ENCODE results near the gene PAX5. TPM values are rescaled to one million over a fixed set of nuclear protein-coding genes. Genes with fewer than 3 reads are reported as not detected.

Gene PAX5
- total and polyA plus RNA-seq, 9 donors = 0.02 to 0.28 (median 0.05) TPM; not detected in 6

DNA sequence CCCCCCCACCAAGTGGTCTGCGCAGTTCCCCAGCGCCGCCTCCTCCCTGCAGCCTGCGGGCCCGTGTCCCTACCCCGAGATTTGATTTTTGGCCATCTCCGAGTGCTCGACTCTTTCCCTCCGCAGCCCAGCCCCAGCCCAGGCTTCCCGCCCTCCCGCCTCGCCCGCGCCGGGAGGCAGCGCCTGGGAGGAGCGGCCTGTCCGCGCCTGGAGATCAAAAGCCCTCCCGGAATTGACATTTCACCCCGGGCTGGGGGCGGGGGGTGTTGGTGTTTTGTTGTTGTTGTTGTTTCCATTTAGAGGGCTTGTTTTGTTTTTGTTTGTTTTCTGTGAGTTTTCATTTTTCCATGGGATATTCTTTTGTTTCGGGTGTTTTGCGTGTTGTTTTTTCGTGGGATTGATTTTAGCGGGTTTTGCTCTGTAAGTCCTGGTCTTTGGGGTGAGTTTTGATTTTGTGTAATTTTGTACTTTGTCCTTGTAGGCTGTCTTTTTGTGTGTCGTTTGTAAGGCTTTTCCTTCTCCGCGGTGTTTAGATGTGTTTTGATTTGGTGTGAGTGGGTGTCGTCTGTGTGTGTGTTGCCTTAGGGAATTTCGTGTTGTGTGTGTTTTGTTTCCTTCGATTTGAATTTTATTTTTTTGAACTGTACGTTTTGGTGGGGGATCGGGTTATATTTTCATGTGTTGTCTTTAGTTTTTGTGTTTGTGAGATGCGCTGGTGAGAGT lies 1.7 kb upstream of the PAX5 start:
- Histone ChIP-seq H3K27ac (no peak overlapping the region), H3K36me3 (no peaks in the 10 kb centered on the region), H3K27me3 (peaks cover 3% of the 10 kb centered on the region), H3K4me1 (ENCODE audit: insufficient read depth) (peaks cover 9% of the 10 kb centered on the region), H3K9me3 (no peaks in the 10 kb centered on the region), H3K4me3 (peak overlapping the region; percentile 41)
- no peak for DNase-seq
- 8 to 11% (median 9%) methylated on average over 35 of the region's 35 CpGs for WGBS, 3 donors
- intact Hi-C loops (cut with DNase I) = no loop called here
- TF ChIP-seq POLR2A (IDR thresholded peaks at IDR 0.05) (no peak), EP300 (IDR thresholded peaks at IDR 0.05) (no peak)
- TF ChIP-seq, protein P1, sequence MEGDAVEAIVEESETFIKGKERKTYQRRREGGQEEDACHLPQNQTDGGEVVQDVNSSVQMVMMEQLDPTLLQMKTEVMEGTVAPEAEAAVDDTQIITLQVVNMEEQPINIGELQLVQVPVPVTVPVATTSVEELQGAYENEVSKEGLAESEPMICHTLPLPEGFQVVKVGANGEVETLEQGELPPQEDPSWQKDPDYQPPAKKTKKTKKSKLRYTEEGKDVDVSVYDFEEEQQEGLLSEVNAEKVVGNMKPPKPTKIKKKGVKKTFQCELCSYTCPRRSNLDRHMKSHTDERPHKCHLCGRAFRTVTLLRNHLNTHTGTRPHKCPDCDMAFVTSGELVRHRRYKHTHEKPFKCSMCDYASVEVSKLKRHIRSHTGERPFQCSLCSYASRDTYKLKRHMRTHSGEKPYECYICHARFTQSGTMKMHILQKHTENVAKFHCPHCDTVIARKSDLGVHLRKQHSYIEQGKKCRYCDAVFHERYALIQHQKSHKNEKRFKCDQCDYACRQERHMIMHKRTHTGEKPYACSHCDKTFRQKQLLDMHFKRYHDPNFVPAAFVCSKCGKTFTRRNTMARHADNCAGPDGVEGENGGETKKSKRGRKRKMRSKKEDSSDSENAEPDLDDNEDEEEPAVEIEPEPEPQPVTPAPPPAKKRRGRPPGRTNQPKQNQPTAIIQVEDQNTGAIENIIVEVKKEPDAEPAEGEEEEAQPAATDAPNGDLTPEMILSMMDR (IDR thresholded peaks at IDR 0.05) = no peak

DNA sequence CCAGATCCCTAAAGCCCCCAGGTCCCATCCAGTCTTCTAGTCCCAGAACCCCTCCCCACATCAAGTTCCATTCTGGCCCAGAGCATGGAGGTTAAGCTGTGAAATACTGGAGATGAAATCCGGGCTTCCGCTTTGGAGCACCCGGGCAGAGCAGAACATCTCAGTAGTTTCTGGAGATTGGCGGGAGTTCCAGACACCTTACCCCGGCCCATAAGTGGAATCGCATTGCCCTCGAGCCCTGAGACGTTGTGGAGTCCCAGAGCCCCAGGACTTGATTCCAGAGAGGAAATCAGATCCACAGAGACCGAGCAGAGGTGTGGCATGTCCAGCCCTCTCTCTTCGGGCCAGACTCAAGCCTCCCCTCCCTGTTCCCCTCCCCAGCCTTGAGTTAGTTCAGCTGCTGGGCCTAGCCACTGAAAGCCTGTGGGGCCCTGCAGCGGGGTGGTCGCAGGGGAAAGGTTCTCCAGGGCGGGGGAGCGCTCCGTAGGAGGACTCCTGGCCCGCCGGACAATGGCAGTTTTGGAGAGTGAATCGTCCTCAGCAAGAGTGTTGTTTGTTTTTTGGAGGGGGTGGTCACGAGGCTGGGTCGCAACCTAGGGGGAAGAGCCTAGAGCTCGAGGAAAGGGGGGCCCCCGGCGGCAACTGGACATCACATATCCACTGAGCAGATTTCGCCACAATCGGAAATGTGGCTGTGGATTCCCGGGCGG lies 1.0 kb upstream of the PAX5 start:
- Histone ChIP-seq H3K36me3 (no peaks in the 10 kb centered on the region), H3K4me1 (ENCODE audit: insufficient read depth) (peaks cover 9% of the 10 kb centered on the region), H3K27me3 (peaks cover 3% of the 10 kb centered on the region), H3K4me3 (no peak overlapping the region), H3K9me3 (no peaks in the 10 kb centered on the region), H3K27ac (no peak overlapping the region)
- DNase-seq = no peak
- 6 to 8% (median 7%) methylated on average over 26 to 27 of the region's 27 CpGs for WGBS, 3 donors
- TF ChIP-seq, protein P1 (IDR thresholded peaks at IDR 0.05) = no peak
- TF ChIP-seq EP300 (IDR thresholded peaks at IDR 0.05) (no peak), POLR2A (IDR thresholded peaks at IDR 0.05) (no peak)
- intact Hi-C loops (cut with DNase I) = no loop called here

DNA sequence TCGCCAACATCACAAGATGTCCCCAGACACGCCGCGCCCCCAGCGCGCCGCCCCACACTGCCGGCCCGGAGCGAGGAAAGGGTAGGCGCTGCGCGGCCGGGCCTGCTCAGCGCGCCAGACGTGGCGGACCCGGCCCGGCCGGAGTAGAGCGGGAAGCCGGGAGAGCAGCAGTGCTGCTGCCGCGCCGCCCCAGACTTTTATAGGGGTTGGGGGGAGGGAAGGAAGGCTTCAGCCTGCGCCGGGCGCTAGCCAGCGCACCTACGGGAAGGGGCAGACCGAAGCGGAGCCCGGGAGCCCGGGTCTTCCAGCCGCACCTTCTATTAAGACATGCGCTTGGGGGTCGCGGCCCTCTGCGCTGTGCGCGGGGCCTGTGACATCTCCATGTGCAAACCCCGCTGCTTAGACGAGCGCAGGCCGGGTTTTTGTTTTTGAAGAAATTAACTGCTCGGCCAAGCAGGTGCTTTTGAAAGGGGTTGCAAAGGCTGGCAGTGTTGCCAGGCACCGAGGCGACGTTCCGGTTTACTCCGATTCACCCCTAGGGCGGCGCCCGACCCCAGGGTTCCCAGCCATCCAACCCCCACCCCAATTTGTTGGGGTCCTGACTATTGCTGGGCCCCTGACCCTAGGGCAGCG lies 353 bp upstream of the PAX5 start:
- H3K27me3 ChIP-seq = peaks cover 3% of the 10 kb centered on the region
- no peaks in the 10 kb centered on the region for H3K36me3 ChIP-seq
- no peak overlapping the region for H3K27ac ChIP-seq
- 3 to 4% (median 3%) methylated on average over 42 to 56 of the region's 56 CpGs for WGBS, 3 donors
- peaks cover 9% of the 10 kb centered on the region for H3K4me1 ChIP-seq (ENCODE audit: insufficient read depth)
- intact Hi-C loops (cut with DNase I) = no loop called here
- no peak for DNase-seq
- H3K9me3 ChIP-seq = no peaks in the 10 kb centered on the region
- TF ChIP-seq, protein P1 (IDR thresholded peaks at IDR 0.05) = no peak
- no peak for TF ChIP-seq EP300 (IDR thresholded peaks at IDR 0.05)
- TF ChIP-seq POLR2A (IDR thresholded peaks at IDR 0.05) = no peak
- no peak overlapping the region for H3K4me3 ChIP-seq

DNA sequence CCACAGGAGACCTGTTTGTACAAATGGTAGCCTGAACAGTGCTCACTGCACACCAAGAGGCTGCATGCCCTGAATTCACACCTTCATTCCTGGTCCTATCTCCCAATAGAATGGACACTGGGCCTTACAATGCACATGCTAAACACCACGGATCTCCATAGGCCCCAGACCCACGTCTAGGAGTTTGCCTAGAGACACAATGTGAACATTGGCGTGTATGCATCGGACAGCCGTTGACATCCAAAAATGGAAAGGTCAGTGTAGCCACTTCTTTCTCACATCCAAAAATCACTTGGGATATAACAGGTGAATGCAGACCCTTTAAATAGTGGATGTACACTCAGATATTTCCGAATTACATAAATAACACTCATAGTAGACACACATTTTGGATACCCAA lies 927 bp downstream of the PAX5 start:
- WGBS, 3 donors = 45 to 55% (median 48%) methylated on average over 6 of the region's 6 CpGs
- H3K27ac ChIP-seq = no peak overlapping the region

More for the DNA sequence above, 927 bp downstream of the PAX5 start:
- Histone ChIP-seq H3K27me3 (peaks cover 6% of the 10 kb centered on the region), H3K4me3 (no peak overlapping the region), H3K9me3 (no peaks in the 10 kb centered on the region), H3K4me1 (ENCODE audit: insufficient read depth) (peaks cover 9% of the 10 kb centered on the region), H3K36me3 (no peaks in the 10 kb centered on the region)
- intact Hi-C loops (cut with DNase I) = no loop called here
- no peak for DNase-seq
- TF ChIP-seq EP300 (IDR thresholded peaks at IDR 0.05) = no peak
- TF ChIP-seq, protein P1 (IDR thresholded peaks at IDR 0.05) = no peak
- TF ChIP-seq POLR2A (IDR thresholded peaks at IDR 0.05) = no peak

Measured in ovary (tissue), 9 donors.